GM21390 (cell line): ENCODE measurements around the gene PLCXD3.

ENCODE experiments used
- ATAC-seq: cut with Tn5 transposase; IDR thresholded peaks from one replicate; pipeline ENCODE4 v1.9.1; 2021; ENCODE audit not compliant: unreplicated experiment

PLCXD3 gene, protein sequence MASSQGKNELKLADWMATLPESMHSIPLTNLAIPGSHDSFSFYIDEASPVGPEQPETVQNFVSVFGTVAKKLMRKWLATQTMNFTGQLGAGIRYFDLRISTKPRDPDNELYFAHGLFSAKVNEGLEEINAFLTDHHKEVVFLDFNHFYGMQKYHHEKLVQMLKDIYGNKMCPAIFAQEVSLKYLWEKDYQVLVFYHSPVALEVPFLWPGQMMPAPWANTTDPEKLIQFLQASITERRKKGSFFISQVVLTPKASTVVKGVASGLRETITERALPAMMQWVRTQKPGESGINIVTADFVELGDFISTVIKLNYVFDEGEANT

DNA sequence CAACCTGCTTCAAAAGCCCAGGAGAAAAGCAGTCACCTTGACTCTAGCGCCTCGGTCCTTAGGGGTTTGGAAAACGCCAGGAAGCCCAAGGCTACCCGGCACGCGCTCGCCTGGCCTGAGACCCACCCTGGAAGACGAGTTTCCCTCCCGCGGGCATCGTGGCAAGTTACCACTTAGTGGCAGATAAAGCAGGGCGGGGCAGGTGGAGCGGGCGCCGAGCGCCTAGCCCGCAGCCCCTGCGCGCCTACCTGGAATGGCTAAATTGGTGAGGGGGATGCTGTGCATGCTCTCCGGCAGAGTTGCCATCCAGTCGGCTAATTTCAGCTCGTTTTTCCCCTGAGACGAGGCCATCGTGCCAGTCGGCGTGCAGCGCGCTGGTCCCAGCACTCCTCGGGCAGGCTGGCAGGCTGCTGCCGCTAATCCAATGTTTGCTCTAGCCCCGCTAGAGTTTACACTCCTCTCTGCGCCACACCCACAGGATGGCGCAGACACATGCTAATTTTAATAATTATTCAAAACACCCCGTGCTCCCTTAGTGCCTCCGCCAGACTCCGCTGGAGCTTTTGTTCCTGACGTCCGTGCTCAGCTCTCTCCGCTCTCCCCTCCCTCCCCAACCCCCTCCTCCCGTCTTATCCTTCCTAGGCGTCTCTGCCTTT, at the start of gene PLCXD3:
Gene PLCXD3, minus strand, starts transcription at position 426 of the 656 bp plus-strand sequence. Its CDS starts 75 bp downstream, at position 351.
- ATAC-seq, result no peak

DNA sequence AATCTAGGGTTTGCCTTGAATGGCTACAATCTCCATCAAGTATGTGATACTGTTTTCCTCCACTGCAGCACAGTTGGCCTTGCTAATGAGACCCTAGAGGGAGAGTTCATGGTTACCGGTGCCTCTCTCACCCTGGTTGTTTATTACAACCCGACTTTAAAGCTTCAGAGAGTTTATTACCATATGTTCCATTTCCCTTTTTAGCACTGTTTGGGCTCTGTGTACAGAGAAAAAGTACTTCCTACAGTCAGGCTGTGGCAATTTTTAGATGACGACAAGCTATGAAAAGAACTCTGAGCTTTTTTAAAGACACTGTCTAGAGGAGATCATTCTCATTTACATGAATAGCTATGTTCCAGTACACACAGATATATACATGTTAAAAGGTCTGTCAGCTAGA, 48.8 kb upstream of the PLCXD3 start:
- no peak for ATAC-seq

DNA sequence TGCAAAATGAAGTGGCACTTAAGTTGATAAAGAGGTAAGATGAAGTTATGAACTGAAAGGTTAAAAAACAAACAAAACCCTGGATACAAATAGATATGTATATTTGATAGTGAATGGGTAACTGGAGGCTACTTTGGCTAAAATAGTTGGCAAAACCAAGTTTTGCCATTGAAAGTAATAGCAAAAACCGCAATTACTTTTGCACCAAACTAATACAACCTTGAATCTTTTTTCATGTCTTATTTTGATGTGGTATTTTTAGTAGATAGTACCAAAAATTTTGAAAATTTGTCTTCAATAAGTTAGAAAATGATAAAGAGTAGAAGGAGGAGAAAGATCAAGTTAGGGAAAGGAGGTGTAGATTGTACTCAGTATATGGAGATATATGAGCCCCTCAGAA, 47.9 kb upstream of the PLCXD3 start:
- ATAC-seq, result no peak

DNA sequence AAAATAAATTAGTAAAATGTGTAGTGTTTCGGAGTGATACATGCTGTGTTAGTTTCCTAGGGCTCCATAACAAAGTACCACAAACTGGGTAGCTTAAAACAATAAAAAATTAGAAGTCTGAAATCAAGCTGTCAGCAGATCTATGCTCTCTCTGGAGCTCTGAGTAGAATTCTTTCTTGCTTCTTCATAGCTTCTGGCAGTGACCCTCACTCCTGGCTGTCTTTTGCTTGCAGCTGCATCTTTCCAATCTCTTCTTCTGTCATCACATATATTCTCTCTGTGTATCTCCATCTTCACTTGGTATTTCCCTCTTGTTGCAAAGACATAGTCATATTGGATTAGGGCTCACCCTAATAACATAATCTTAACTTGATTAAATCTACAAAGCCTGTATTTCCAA, 37.6 kb upstream of the PLCXD3 start:
- no peak for ATAC-seq

DNA sequence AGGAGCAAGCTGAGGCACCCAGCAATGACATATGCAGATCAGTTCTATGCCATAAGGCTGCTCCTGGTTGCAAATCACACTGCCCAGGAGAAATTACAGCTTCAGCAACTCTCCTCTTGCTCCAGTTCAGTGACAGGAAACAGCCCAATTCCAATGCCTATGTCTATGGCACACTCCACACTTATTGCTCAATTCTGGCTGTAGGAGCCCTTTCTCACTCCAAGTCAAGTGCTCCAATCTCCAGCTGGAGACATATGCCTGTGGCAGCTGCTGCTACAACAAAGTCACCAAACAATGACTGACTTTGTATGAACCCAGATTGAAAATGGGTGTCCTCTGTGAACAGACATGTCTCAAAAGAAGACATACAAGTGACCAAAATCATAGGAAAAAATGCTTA, 31.8 kb upstream of the PLCXD3 start:
- no peak for ATAC-seq

DNA sequence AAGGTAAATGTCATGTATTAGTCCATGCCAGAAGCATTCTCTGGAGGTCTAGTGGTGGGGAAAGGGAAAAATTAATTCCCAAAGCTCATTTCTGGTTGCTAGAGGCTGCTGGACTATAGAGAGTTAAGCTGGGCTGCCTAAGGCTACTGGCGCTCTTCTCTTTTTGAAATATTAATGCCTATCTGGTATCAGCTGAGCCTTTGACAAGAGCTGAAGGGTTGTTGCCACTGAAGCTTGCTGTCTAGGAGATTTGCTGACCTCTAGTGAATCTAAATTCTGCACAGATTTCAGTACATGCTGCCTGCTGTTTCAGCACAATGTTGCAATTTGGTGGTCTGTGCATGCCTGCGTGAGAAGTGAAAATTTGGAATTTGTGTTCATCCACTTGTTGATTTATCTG, 29.1 kb upstream of the PLCXD3 start:
- ATAC-seq, result no peak

DNA sequence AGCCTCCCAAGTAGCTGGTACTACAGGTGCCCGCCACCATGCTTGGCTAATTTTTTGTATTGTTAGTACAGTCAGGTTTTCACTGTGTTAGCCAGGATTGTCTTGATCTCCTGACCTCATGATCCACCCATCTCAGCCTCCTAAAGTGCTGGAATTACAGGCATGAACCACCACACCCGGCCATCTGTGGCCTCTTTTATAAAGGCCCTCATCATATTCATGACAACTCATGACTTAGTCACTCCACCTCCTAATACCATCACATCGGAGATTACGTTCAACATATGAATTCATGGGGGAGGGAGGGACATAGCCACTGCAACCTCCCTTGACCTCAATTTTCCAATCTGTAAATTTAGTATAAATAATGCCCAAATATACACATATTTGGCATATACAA, 27.2 kb upstream of the PLCXD3 start:
- no peak for ATAC-seq

DNA sequence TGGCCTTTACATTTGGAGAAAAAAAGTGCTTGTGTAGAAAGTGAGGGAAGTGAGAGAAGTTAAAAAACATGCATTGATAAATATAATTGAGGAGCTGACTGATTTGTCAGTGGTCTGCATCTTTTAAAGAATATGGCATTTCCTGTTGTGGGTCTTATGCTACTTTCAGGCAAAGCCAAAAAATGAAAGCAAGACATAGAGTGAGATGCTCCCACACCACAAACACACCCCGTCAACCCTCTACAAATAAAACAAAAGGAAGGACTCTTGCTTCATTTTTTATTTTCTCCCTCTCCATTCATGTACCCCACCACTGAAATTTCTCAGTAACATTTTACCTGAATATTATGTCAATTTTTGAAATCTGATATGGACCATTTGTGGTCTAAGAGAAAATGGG, 22.1 kb upstream of the PLCXD3 start:
- no peak for ATAC-seq

DNA sequence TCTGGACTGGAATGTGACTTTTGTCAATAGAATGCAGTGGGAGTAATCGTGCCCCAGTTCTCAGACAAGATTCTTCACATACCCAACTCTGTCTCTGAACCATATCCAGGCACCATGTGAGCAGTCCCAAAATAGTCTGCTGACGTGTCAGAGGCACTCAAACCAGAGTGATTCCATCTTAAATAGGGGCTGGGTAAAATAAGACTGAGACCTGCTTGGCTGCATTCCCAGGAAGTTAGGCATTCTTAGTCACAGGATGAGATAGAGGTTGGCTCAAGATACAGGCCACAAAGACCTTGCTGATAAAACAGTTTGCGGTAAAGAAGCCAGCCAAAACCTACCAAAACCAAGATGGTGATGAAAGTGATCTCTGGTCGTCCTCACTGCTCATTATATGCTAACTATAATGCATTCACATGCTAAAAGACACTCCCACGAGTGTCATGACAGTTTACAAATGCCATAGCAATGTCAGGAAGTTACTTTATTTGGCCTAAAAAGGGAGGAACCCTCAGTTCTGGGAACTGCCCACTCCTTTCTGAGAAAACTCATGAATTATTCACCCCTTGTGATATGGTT, 16.9 kb upstream of the PLCXD3 start:
- ATAC-seq, result no peak

DNA sequence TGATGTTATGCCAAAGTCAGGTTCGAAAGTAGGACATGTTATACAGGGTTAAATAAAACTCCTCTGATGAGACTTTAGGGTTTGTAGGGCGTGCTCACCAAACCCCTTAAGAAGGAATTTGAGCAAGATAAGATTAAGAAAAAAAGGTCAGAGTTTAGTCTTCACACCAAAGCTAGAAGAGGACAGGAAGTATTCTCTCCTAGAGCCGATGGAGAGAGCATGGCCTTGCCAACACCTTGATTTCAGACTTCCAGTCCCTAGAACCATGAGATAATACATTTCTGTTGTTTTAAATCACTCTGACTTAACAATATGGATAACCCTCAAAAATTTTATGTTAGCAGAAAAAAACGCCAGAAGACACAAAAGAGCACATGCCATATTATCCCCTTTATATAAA, 16.3 kb upstream of the PLCXD3 start:
- ATAC-seq, result no peak

DNA sequence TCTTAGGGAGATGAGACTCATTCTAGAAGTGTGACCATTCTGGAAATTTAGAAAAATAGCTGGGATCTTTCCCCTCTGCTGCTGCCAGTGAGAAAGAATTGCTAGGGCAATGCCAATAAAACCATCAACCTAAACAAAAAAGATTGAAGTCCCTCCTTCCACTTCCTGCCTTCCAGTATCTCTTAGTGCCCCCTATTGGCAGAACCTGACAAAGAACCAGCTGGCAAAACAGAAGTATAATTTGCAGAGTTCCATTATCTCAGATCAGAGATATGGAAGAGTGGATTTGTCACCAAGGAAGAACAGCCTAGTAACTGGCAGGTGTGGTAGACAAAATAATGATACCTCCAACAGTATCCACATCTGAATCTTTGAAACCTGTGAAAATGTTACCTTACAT, 13.8 kb upstream of the PLCXD3 start:
- ATAC-seq, result no peak

DNA sequence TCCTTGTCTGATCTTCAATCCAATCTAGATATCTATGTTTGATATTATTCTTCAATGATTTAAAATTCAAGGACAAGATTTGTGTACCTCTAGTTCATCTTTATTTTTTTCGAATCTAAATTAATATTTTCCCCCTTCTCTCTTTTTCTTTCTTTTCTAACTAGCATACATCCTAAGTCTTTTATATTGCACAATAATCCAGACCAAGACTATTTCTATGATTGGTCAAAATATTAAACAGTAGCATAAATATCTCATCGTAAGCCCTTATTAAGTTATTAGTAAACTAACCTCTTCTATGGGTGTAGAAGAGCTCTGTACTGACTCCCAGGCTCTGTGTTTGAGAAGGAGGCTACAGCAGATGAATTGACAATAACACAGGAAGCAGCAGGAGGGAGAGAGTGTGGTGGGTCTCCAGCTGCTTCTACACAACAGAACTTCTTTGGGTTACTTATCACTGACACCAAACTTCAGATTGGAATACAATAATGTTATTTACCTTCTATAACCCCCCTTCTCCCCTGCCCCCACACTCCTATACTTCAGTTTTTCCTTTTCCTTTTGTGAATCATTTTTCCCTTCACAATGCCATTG, 11.9 kb upstream of the PLCXD3 start:
- no peak for ATAC-seq

DNA sequence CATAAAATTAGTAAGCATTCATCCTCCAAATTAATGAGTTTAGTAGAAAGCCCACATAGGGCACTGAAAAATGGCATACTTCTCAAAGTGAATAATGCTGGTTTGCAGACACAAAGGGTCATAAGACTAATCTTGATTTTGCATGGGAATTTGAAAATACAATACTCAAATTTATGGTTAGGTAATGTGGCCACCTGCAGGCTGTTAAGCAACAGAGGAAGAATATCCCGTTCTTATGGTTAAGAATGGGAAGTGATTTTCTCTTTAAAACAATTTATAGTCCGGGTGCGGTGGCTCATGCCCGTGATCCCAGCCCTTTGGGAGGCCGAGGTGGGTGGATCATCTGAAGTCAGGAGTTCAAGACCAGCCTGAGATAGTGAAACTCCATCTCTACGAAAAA, 9.4 kb upstream of the PLCXD3 start:
- ATAC-seq, result no peak

DNA sequence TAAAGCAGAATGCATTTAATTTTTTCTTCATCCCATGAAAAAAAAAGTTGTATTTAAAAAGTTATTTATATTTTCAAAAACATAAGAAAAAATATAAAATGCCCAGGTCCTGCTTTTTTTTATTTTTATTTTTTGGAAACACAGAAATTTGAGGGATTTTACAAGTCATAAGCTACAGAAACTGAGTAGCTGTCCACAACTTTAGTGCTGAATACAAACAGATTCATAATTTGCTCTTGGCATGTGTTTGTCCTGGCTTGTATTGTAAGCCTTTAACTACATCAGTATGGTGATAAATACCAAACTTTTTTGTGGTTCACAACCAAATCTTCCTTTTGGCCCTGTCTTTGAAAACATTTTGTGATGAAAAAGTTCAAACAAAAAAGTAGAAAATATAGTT, 7.5 kb upstream of the PLCXD3 start:
- ATAC-seq, result no peak

DNA sequence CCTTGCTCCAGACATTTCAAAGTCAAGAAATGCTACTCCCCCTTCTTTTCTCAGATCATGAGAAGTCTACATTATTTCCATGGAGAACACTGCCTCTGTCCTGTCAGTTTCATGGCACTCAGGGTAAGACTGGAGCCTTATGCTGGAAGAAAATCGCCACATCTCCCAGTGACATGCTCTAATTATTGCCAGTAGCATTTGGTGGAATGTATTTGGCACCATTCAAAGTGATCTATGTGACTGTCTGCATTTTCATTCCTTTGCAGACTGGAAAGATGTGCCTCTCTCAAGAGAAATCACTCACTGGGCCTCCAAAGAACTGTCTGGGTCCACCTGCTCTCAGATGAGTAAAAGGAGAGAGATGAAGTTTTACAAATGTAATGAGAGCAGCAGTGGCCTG, 840 bp upstream of the PLCXD3 start:
- ATAC-seq, result no peak

DNA sequence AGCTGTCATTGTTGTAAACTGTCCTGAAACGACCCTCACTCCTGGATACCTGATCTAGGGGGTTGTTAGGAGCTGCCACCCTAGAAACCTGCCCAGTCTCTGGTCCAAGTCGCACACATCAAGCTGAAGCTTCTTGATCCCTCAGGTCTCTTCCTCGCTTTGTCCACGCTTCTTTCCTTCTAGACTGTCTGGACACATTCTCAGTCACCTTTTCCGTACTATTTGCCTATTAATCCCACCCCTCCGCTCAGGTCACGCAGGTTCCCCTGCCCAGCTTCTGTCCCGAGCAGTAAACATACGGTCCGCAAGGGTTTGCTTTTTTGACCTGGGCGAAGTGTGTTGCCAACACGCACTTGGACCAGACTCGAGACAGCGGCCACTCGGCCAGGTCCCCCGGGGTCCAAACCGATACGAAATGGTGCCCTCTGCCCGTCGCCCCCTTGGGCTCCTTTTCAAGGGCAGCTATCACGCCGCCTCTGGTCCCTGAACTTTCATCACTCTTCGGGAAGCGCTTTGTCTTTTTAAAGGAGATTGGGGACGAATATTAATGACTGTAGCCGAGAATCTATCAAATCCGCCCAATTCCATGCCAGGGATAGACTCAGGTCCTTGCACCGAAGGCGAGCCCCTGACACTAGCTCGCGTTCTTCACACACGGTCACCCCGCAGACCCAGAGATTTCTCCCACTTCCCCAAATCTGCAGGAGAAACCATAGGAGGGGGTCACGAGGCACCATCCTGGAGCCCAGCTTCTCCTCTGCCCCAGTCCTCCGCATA, 814 bp downstream of the PLCXD3 start:
- no peak for ATAC-seq

DNA sequence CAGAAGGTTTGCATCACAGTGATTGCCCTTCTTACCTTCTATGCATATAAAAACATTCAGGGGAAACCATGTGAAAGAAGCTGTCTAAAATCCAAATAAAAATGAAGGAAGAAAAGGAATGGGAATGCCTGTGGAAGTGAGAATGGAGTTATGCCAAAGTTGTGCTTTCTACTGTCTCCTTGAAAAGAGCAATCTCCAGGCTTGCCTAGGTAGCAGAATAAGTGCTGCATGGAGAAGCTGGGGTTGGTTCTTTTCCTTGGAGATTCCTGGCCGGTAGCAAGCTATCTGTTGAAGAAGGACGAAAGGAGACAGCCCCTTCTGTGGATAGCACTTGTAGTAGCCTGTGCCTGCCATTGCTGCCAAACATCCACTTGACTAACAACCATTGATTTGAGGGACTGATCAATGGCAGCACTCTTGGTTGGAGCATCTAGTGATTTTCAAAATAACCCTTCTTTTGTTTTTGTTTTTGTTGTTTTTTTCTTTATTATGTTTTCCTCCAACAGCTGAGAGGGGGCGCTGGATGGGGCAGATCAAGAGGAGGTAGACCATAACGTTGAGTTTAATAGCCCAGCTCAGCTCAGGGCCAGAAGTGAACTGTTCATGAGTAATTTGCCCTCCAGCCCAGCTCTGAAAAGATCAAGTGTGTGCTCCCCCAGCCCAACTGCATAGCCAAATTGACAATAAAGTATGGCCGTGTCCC, 1.6 kb downstream of the PLCXD3 start:
- no peak for ATAC-seq

DNA sequence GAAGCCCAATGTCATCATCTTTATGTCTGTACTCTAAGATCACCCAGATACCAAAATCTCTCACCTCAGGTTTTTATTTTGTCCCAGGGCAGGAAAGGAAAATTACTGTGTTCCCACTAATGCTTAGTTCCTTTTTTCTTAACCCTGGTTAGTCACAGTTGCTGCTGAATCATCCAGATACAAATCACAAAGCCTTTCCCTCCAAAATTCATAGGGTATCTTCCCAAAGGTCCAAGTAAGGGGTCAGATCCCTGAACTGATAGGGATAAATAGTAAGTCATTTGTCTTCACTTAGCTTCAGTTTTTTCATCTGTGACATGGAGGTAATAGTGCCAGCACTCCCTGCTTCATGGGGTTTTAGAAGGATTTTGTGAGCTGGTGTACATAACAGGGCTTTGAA, 2.2 kb downstream of the PLCXD3 start:
- no peak for ATAC-seq

DNA sequence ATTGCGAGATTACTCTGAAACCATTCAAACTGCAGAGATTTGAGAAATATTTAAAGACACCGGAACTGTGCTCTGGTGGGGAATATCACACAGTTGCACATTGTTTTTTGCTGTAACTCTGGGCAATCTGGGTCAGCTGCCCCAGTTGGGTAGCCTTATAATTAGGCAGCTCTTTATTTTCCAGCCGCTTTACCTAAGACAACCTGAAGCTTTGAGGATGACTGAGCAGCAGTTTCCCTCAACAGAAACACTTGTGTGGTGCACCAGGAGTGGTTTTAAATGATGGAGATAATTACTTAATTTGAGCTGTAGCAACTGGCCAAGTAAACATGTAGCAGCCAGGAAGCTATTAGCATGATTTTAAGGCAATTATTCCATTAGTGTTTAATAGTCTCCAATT, 2.9 kb downstream of the PLCXD3 start:
- no peak for ATAC-seq

DNA sequence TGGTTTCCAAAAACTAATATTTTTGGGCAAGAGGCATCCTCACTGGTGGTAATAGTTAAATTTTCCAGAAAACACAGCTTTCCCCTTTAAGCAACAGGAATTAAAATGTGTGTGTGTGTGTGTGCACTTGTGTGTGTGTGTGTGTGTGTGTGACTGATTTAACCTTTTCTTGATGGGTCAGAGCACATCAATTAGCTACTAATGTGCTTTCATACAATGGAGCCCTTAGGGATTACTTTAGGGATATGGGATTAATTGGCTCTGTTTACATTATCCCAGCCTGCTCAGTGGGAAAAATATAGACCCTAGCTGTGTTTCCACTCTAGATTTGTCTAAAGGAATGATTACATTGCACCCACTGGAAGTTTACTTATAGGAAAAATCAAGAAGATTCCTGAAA, 6.5 kb downstream of the PLCXD3 start:
- no peak for ATAC-seq

DNA sequence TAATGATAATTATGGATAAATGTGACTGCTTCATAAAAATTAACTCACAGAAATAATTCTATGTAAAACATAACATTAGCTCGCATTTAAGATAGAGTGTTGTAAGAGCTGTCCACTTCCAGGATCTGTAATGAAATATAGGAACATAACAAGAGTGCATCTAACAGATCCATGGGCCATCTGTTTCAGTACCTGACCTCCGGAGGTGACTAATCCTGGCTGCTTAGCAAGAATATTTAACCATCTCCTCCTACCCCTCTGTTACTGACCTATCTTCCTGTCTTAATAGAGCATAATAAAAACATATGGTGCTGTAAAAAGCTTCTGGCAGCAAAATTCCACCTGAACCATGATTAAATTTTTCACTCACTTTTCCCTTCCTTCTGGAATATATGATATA, 7.1 kb downstream of the PLCXD3 start:
- no peak for ATAC-seq
